OCI-LY7 (cell line): Measurements from ENCODE around the gene WDR83. TPM values are rescaled to one million over a fixed set of nuclear protein-coding genes. Genes with fewer than 3 reads are reported as not detected.

Experiments
- BruUV-seq: library from RNA; stranded (reverse); fragments of 400-500 nt; replicated peaks from 2 replicates; lab custom pipeline; 2021; lab: Mats Ljungman, UMichigan
- CTCF ChIA-PET: fragments of 300-600 bp; sonication (Branson Sonifier 250); formaldehyde crosslinking; loops from one replicate; lab custom pipeline; 2022; ENCODE audit warnings: antibody characterized with exemption; ENCODE audit not compliant: unreplicated experiment; lab: Charles Lee
- POLR2A ChIA-PET: fragments of 300-600 bp; sonication (Branson Sonifier 250); formaldehyde crosslinking; loops from one replicate; lab custom pipeline; 2022; ENCODE audit warnings: antibody characterized with exemption; lab: Charles Lee
- DNase-seq: peaks from one replicate; pipeline ENCODE4 v3.0.0-alpha.2; 2015; ENCODE audit warnings: low spot score
- H2AFZ ChIP-seq: fragments of 200-600 bp; sonication (generic), shearing (Covaris generic); 2 replicates; pipeline ENCODE4 v1.6.1; 2014; ENCODE audit warnings: mild to moderate bottlenecking, antibody characterized with exemption, low read length, moderate library complexity
- H3K27ac ChIP-seq: fragments of 200-600 bp; sonication (generic); 2 replicates; pipeline ENCODE4 v1.5.1; 2014; ENCODE audit warnings: mixed run types, low read depth, mild to moderate bottlenecking, moderate library complexity, low read length, inconsistent platforms; ENCODE audit not compliant: poor library complexity, severe bottlenecking
- H3K36me3 ChIP-seq: fragments of 200-600 bp; sonication (generic); 2 replicates; pipeline ENCODE4 v1.6.1; 2014; ENCODE audit warnings: mild to moderate bottlenecking, antibody characterized with exemption, low read length, moderate library complexity, mixed read lengths; ENCODE audit not compliant: insufficient read depth
- H3K4me1 ChIP-seq: fragments of 200-600 bp; sonication (generic); 2 replicates; pipeline ENCODE4 v1.5.1; 2014; ENCODE audit warnings: mild to moderate bottlenecking, low read length; ENCODE audit not compliant: insufficient read depth, poor library complexity, severe bottlenecking
- H3K4me2 ChIP-seq: fragments of 200-600 bp; sonication (generic); 2 replicates; pipeline ENCODE4 v1.6.1; 2014; ENCODE audit warnings: mild to moderate bottlenecking, low read length
- H3K4me3 ChIP-seq: fragments of 200-600 bp; sonication (generic); 2 replicates; pipeline ENCODE4 v1.5.1; 2014; ENCODE audit warnings: mild to moderate bottlenecking, low read depth, low read length; ENCODE audit not compliant: poor library complexity, severe bottlenecking
- H3K79me2 ChIP-seq: fragments of 200-600 bp; sonication (generic); 2 replicates; pipeline ENCODE4 v1.6.1; 2016; ENCODE audit warnings: low read depth, mild to moderate bottlenecking, low read length, moderate library complexity, mixed read lengths; ENCODE audit not compliant: insufficient read depth
- H3K9me2 ChIP-seq: fragments of 200-600 bp; sonication (generic); 2 replicates; pipeline ENCODE4 v1.6.1; 2016; ENCODE audit warnings: mild to moderate bottlenecking, low read length, mixed read lengths; ENCODE audit not compliant: insufficient read depth
- H3K9me3 ChIP-seq: fragments of 200-600 bp; sonication (generic); 2 replicates; pipeline ENCODE4 v1.6.1; 2014; ENCODE audit warnings: mild to moderate bottlenecking, mixed run types, low read length, mixed read lengths
- H4K20me1 ChIP-seq: fragments of 200-600 bp; sonication (generic); 2 replicates; pipeline ENCODE4 v1.6.1; 2014; ENCODE audit warnings: mild to moderate bottlenecking, antibody characterized with exemption, low read length, moderate library complexity, mixed read lengths; ENCODE audit not compliant: insufficient read depth
- EZH2phosphoT487 ChIP-seq: fragments of 200-600 bp; sonication (generic); IDR thresholded peaks from 2 replicates; pipeline ENCODE4 v1.6.1; 2018; ENCODE audit warnings: low read depth, borderline replicate concordance, mild to moderate bottlenecking, mixed run types, antibody characterized with exemption, low read length, moderate library complexity, mixed read lengths
- intact Hi-C: fragments of 100-400 bp; cut with micrococcal nuclease; formaldehyde crosslinking; loops from one replicate; pipeline ENCODE4 v1.10.0; 2022; ENCODE audit not compliant: unreplicated experiment
- total RNA-seq, 2 experiments: library from RNA; depleted of rRNA in 1 of 2; stranded (reverse); fragments of >200 nt in 1 of 2; shearing (Covaris generic) in 1 of 2; gene quantifications; 2 replicates each; pipeline ENCODE4 v1.2.3, GENCODE V29; 2014 to 2022
- TF ChIP-seq, protein P1 (sequence below): fragments of 200-600 bp; sonication (generic); conservative IDR thresholded peaks from 2 replicates; pipeline ENCODE4 v1.5.1; 2014; ENCODE audit warnings: mild to moderate bottlenecking, antibody characterized with exemption, low read length, moderate library complexity, mixed read lengths

WDR83 gene
- total RNA-seq, 2 experiments from 2014 or later: 15.9 to 17.0 TPM

DNA sequence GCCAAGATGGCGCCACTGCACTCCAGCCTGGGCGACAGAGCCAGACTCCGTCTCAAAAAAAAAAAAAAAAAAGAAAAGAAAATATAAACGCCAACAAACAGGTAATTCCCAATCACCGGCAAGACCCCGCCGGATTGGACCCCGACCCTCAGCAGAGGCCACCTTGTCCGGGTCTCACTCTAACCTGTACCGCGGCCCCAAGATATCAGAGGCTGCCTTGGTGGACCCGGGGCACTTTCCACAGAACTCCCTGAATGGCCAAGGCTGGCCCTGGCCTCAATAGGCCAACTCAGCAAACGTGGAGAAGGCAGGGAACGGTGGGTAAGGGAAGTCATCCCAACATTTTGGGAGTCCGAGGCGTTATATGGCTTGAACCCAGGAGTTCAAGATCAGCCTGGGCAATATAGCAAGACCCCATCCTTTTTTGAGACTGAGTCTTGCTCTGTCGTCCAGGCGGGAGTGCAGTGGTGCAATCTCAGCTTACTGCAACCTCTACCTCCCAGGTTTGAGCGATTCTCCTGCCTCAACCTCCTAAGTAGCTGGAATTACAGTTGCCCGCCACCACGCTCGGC is 27.9 kb upstream of the WDR83 start:
- no peaks in the 10 kb centered on the region for H3K9me2 ChIP-seq
- ChIA-PET CTCF (no interaction called here), POLR2A (no interaction called here)
- no peaks in the 10 kb centered on the region for H3K79me2 ChIP-seq
- intact Hi-C loops: no loop called here
- no peak overlapping the region for H2AFZ ChIP-seq
- no peak for TF ChIP-seq EZH2phosphoT487
- TF ChIP-seq, protein P1, sequence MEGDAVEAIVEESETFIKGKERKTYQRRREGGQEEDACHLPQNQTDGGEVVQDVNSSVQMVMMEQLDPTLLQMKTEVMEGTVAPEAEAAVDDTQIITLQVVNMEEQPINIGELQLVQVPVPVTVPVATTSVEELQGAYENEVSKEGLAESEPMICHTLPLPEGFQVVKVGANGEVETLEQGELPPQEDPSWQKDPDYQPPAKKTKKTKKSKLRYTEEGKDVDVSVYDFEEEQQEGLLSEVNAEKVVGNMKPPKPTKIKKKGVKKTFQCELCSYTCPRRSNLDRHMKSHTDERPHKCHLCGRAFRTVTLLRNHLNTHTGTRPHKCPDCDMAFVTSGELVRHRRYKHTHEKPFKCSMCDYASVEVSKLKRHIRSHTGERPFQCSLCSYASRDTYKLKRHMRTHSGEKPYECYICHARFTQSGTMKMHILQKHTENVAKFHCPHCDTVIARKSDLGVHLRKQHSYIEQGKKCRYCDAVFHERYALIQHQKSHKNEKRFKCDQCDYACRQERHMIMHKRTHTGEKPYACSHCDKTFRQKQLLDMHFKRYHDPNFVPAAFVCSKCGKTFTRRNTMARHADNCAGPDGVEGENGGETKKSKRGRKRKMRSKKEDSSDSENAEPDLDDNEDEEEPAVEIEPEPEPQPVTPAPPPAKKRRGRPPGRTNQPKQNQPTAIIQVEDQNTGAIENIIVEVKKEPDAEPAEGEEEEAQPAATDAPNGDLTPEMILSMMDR: no peak
- no peaks in the 10 kb centered on the region; the same call in 1 of the 2 replicates for H4K20me1 ChIP-seq
- DNase-seq: no peak
- peaks cover 6% of the 10 kb centered on the region for H3K4me1 ChIP-seq
- BruUV-seq: no TSS peak
- no peak overlapping the region for H3K4me3 ChIP-seq
- no peaks in the 10 kb centered on the region for H3K36me3 ChIP-seq
- H3K4me2 ChIP-seq: no peak overlapping the region
- H3K27ac ChIP-seq: no peak overlapping the region
- no peaks in the 10 kb centered on the region for H3K9me3 ChIP-seq

- intact Hi-C loops: loop anchor here (1.0 to 2.0 kb wide), 2 partner anchors 32 to 75 kb away; no protein-coding TSS in a partner anchor
- DNase-seq: peak; percentile 83
- peak overlapping the region; percentile 43; the same call in 1 of the 2 replicates for H3K4me2 ChIP-seq
These were observed 26.6 kb upstream of the WDR83 start for GRCh38 chr19:12639901-12640613.

More at GRCh38 chr19:12639901-12640613, 26.6 kb upstream of the WDR83 start:
- peak overlapping the region; percentile 2; the same call in 1 of the 2 replicates for H2AFZ ChIP-seq
- ChIA-PET CTCF (interaction anchor here (1.0 kb wide), 1 partner anchor 66 kb away, joined by 4 read pairs; no protein-coding TSS in a partner anchor), POLR2A (interaction anchor here (0.6 kb wide), 3 partner anchors 23 to 119 kb away, joined by 3 to 4 read pairs (median 3); no protein-coding TSS in a partner anchor)
- TF ChIP-seq, protein P1: peak; percentile 86
- TF ChIP-seq EZH2phosphoT487: no peak
- H3K79me2 ChIP-seq: no peaks in the 10 kb centered on the region
- no peak overlapping the region for H3K27ac ChIP-seq
- no peaks in the 10 kb centered on the region for H3K36me3 ChIP-seq
- no peaks in the 10 kb centered on the region for H3K9me2 ChIP-seq
- no peaks in the 10 kb centered on the region for H4K20me1 ChIP-seq
- H3K4me1 ChIP-seq: peaks cover 6% of the 10 kb centered on the region
- H3K4me3 ChIP-seq: no peak overlapping the region
- BruUV-seq: no TSS peak
- H3K9me3 ChIP-seq: no peaks in the 10 kb centered on the region
